Mucosa of descending colon (tissue), 3 donors: ENCODE data around the gene USP34. TPM values are rescaled to one million over a fixed set of nuclear protein-coding genes. Genes with fewer than 3 reads are reported as not detected.

ENCODE experiments used
- ATAC-seq: fragments of 200-7000 bp; cut with Tn5 transposase; one replicate; pipeline ENCODE4 v1.9.1; 2020; ENCODE audit warnings: mild to moderate bottlenecking, moderate library complexity
- DNase-seq, 3 donors: peaks; one replicate each; pipeline ENCODE4 v3.0.0-alpha.2; 2020
- H3K36me3 ChIP-seq: fragments of 200-600 bp; one replicate; pipeline ENCODE4 v1.8.0; 2021; ENCODE audit warnings: low read depth, mild to moderate bottlenecking
- H3K4me1 ChIP-seq: fragments of 200-600 bp; one replicate; pipeline ENCODE4 v1.8.0; 2021; ENCODE audit warnings: low read depth, mild to moderate bottlenecking
- H3K4me3 ChIP-seq: fragments of 200-600 bp; one replicate; pipeline ENCODE4 v1.8.0; 2021; ENCODE audit warnings: mild to moderate bottlenecking
- H3K9me3 ChIP-seq: fragments of 200-600 bp; one replicate; pipeline ENCODE4 v1.8.0; 2021; ENCODE audit warnings: mild to moderate bottlenecking
- intact Hi-C, 2 donors: fragments of 100-400 bp; cut with DNase I in 1 of 2; cut with micrococcal nuclease in 1 of 2; formaldehyde crosslinking; loops; one replicate each; pipeline versions ENCODE4 v1.11.0 to v1.11.1; 2022; cut with DNase I, micrococcal nuclease
- total RNA-seq, 3 donors: library from RNA; stranded (reverse); fragmentation: NEBNext Ultra II Directional in 2 of 3; extraction: Animal tissue kit (Norgen Biotek cat#: 25700) in 2 of 3; gene quantifications; one replicate each; pipeline versions ENCODE4 v1.2.1 to v1.2.4, GENCODE V29; 2021 to 2023
- TF ChIP-seq, protein P1 (sequence below): fragments of 200-600 bp; IDR thresholded peaks from one replicate; pipeline ENCODE4 v1.8.0; 2022; ENCODE audit warnings: antibody characterized with exemption, mild to moderate bottlenecking
- donor health status: DM: no; HTN: no; CAD: no; lungs with moderate emphysema.
- donor health status: DM: no; HTN: no; CAD: no.
- donor health status: DM: no; HTN: yes; CAD: no.

USP34 gene
- total RNA-seq, 3 donors from 2014 or later, result 67.9 to 132 (median 88.4) TPM

DNA sequence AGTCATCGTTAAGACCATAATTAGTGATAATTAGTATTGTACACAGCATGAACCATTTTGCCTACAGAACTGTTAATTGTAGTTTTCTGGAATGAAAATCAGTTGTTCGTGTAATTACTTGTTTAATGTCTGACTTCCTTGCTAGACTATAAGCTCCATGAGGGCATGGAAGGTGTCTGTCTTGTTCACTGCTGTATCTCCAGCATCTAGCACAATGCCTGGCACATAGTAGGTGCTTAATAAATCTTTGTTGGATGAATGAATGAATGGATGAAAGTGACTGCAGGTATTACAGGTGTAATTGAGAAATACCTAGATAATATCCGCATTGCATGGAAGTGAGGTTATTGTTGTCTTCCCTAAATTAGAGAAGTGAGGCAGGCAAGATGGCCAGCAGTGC, 287.1 kb downstream of the USP34 start:
- Histone ChIP-seq H3K36me3 (peaks cover 17% of the 10 kb centered on the region), H3K4me3 (no peak overlapping the region), H3K4me1 (peaks cover 20% of the 10 kb centered on the region), H3K9me3 (no peaks in the 10 kb centered on the region)
- ATAC-seq, result no peak
- intact Hi-C loops, result no loop called here
- TF ChIP-seq, protein P1, sequence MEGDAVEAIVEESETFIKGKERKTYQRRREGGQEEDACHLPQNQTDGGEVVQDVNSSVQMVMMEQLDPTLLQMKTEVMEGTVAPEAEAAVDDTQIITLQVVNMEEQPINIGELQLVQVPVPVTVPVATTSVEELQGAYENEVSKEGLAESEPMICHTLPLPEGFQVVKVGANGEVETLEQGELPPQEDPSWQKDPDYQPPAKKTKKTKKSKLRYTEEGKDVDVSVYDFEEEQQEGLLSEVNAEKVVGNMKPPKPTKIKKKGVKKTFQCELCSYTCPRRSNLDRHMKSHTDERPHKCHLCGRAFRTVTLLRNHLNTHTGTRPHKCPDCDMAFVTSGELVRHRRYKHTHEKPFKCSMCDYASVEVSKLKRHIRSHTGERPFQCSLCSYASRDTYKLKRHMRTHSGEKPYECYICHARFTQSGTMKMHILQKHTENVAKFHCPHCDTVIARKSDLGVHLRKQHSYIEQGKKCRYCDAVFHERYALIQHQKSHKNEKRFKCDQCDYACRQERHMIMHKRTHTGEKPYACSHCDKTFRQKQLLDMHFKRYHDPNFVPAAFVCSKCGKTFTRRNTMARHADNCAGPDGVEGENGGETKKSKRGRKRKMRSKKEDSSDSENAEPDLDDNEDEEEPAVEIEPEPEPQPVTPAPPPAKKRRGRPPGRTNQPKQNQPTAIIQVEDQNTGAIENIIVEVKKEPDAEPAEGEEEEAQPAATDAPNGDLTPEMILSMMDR, result no peak
- no peak for DNase-seq

DNA sequence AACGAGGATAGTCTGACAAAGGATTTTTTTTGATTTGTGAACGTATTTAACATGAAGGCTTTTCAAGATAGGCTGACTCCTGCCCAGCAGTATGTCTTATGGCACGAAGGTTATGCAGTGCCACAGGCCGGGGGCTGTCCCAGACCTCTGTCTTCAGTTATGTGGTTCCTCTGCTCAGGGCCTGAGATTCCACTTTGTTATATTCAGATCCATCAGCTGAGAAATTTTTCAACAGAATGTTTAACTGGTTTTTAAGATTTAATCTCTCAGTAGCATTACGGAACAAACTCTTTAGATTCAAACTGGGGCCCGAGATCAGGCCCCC, 288.9 kb downstream of the USP34 start:
- intact Hi-C loops, result no loop called here
- H3K4me3 ChIP-seq, result no peak overlapping the region
- ATAC-seq (no peak), DNase-seq (no peak)
- TF ChIP-seq, protein P1, result no peak
- no peaks in the 10 kb centered on the region for H3K9me3 ChIP-seq
- peaks cover 17% of the 10 kb centered on the region for H3K36me3 ChIP-seq
- peaks cover 27% of the 10 kb centered on the region for H3K4me1 ChIP-seq

- H3K36me3 ChIP-seq, result peaks cover 13% of the 10 kb centered on the region
- intact Hi-C loops, result no loop called here
- peaks cover 27% of the 10 kb centered on the region for H3K4me1 ChIP-seq
- DNase-seq (no peak), ATAC-seq (no peak)
- TF ChIP-seq, protein P1, result no peak
- H3K9me3 ChIP-seq, result no peaks in the 10 kb centered on the region
- no peak overlapping the region for H3K4me3 ChIP-seq
These were observed 289.4 kb downstream of the USP34 start for GRCh38 chr2:61181382-61182058.

GRCh38 chr2:61180686-61181085, 290.2 kb downstream of the USP34 start:
- intact Hi-C loops, result no loop called here
- H3K36me3 ChIP-seq, result peaks cover 4% of the 10 kb centered on the region
- no peak overlapping the region for H3K4me3 ChIP-seq
- DNase-seq, result no peak
- TF ChIP-seq, protein P1, result no peak
- peaks cover 27% of the 10 kb centered on the region for H3K4me1 ChIP-seq
- H3K9me3 ChIP-seq, result no peaks in the 10 kb centered on the region
- ATAC-seq, result no peak

GRCh38 chr2:61179701-61180639, 290.9 kb downstream of the USP34 start:
- DNase-seq (peak in 2 of 3 donors; percentile 43 to 60), ATAC-seq (no peak)
- H3K36me3 ChIP-seq, result no peaks in the 10 kb centered on the region
- peaks cover 27% of the 10 kb centered on the region for H3K4me1 ChIP-seq
- TF ChIP-seq, protein P1, result no peak
- H3K4me3 ChIP-seq, result no peak overlapping the region
- H3K9me3 ChIP-seq, result no peaks in the 10 kb centered on the region
- intact Hi-C loops, result no loop called here
